K562 (cell line): ENCODE data around the gene NECTIN1. TPM values are rescaled to one million over a fixed set of nuclear protein-coding genes. Genes with fewer than 3 reads are reported as not detected.

ENCODE experiments used
- BDP1 ChIP-seq: IDR thresholded peaks from 3 replicates; pipeline ENCODE4 v1.6.1; 2011; ENCODE audit not compliant: insufficient read length, insufficient read depth
- CBFB ChIP-seq: sonication (generic); formaldehyde crosslinking; IDR thresholded peaks from 2 replicates; pipeline ENCODE4 v1.4.0; 2020; ENCODE audit warnings: mild to moderate bottlenecking, missing genetic modification reagents
- ELF1 ChIP-seq: fragments of 200-800 bp; sonication (Bioruptor generic); IDR thresholded peaks from 2 replicates; pipeline ENCODE4 v1.6.1; 2016; ENCODE audit warnings: missing genetic modification characterization, missing compliant biosample characterization
- FUS ChIP-seq: fragments of 200-400 bp; formaldehyde crosslinking; optimal IDR thresholded peaks from 2 replicates; pipeline ENCODE3; 2017; ENCODE audit warnings: low read depth, low read length
- GABPB2 ChIP-seq: fragments of 250-450 bp; sonication (Bioruptor Pico); conservative IDR thresholded peaks from 2 replicates; pipeline ENCODE4 v1.5.1; 2021; ENCODE audit warnings: mild to moderate bottlenecking
- HDAC8 ChIP-seq: fragments of 450-650 bp; IDR thresholded peaks from 2 replicates; pipeline ENCODE4 v1.6.1; 2016; ENCODE audit warnings: mild to moderate bottlenecking, missing genetic modification characterization, moderate library complexity, missing compliant biosample characterization
- HOXB6 ChIP-seq: fragments of 250-450 bp; sonication (Bioruptor Pico); IDR thresholded peaks from 2 replicates; pipeline ENCODE4 v1.5.1; 2022; ENCODE audit warnings: mild to moderate bottlenecking, borderline replicate concordance
- JUN ChIP-seq, 2 experiments: sonication (generic) in 1 of 2; formaldehyde crosslinking in 1 of 2; IDR thresholded peaks; 2 replicates each; pipeline versions ENCODE4 v1.6.1 to v1.8.0; 2012 to 2022; ENCODE audit warnings: borderline replicate concordance in 2 of 2, mild to moderate bottlenecking in 2 of 2, improper control_type of control experiment in 1 of 2, low read depth in 1 of 2, low read length in 1 of 2, missing genetic modification reagents in 1 of 2
- MCM7 ChIP-seq, 2 experiments: fragments of 450-650 bp; IDR thresholded peaks; 2 replicates each; pipeline ENCODE4 v1.6.1; 2016 to 2018
- NCOA1 ChIP-seq: fragments of 450-650 bp; IDR thresholded peaks from 2 replicates; pipeline ENCODE4 v1.6.1; 2016; ENCODE audit warnings: low read depth
- NFE2L1 ChIP-seq: fragments of 450-650 bp; IDR thresholded peaks from 2 replicates; pipeline ENCODE4 v1.6.1; 2016; ENCODE audit warnings: missing genetic modification characterization, low read depth, mild to moderate bottlenecking, missing compliant biosample characterization, moderate library complexity, borderline replicate concordance
- RAD51 ChIP-seq: fragments of 450-650 bp; IDR thresholded peaks from 2 replicates; pipeline ENCODE4 v1.7.1; 2016; ENCODE audit warnings: low read depth, mild to moderate bottlenecking, borderline replicate concordance
- SMC3 ChIP-seq: conservative IDR thresholded peaks from 2 replicates; pipeline ENCODE4 v1.6.1; 2011; ENCODE audit warnings: low read depth, low read length, improper control_type of control experiment; ENCODE audit not compliant: insufficient read depth
- ZFP36 ChIP-seq: fragments of 150-350 bp; IDR thresholded peaks from 2 replicates; pipeline ENCODE4 v1.6.1; 2018; ENCODE audit warnings: low read length, low read depth; ENCODE audit not compliant: partially characterized antibody
- ZNF197 ChIP-seq: fragments of 200-800 bp; sonication (Bioruptor generic); IDR thresholded peaks from 2 replicates; pipeline ENCODE4 v1.6.1; 2016; ENCODE audit warnings: low read depth, missing genetic modification characterization, missing compliant biosample characterization
- ZNF589 ChIP-seq: fragments of 200-800 bp; sonication (Bioruptor generic); IDR thresholded peaks from 2 replicates; pipeline ENCODE4 v1.6.1; 2016; ENCODE audit warnings: low read depth, missing genetic modification characterization, missing compliant biosample characterization
- polyA plus RNA-seq, 8 experiments: library from polyadenylated mRNA; depleted of rRNA in 4 of 8; stranded (reverse) in 5 of 8; unstranded in 3 of 8; fragments of >200 nt; fragmentation: Nextera tagmentation in 2 of 8; fragmentation: Illumina TruSeq in 1 of 8; extraction: Ambion mirVana in 2 of 8; extraction: Trizol in 1 of 8; gene quantifications; 2 replicates each; pipeline versions ENCODE4 v1.2.1 to v1.2.3, GENCODE V29; 2011 to 2014; ENCODE audit warnings: inconsistent platforms in 1 of 8, missing spikeins in 1 of 8
- total RNA-seq, 7 experiments: library from RNA; depleted of rRNA in 6 of 7; stranded (reverse); fragments of >200 nt in 6 of 7; fragmentation: Illumina TruSeq in 2 of 7; extraction: Trizol in 2 of 7; gene quantifications; 2 replicates each; pipeline versions ENCODE4 v1.2.1 to v1.2.3, GENCODE V29; 2011 to 2021; ENCODE audit warnings: low replicate concordance in 1 of 7
- TF ChIP-seq, protein P1 (sequence below): fragments of 450-650 bp; formaldehyde crosslinking; IDR thresholded peaks from 2 replicates; pipeline ENCODE4 v1.4.0; 2022; ENCODE audit warnings: missing genetic modification characterization
- TF ChIP-seq, protein P2 (sequence below): fragments of 450-650 bp; IDR thresholded peaks from 2 replicates; pipeline ENCODE4 v1.6.1; 2017; ENCODE audit warnings: antibody characterized with exemption, mild to moderate bottlenecking
- TF ChIP-seq, protein P3 (sequence below): fragments of 450-650 bp; formaldehyde crosslinking; IDR thresholded peaks from 2 replicates; pipeline ENCODE4 v1.4.0; 2020; ENCODE audit warnings: mild to moderate bottlenecking, moderate library complexity

The NECTIN1 gene
- total and polyA plus RNA-seq, 9 of the 15 experiments (the other 6 are each of a cell fraction or from before 2014, with no cell fraction given): 0.09 to 0.53 (median 0.23) TPM; not detected in 2

DNA sequence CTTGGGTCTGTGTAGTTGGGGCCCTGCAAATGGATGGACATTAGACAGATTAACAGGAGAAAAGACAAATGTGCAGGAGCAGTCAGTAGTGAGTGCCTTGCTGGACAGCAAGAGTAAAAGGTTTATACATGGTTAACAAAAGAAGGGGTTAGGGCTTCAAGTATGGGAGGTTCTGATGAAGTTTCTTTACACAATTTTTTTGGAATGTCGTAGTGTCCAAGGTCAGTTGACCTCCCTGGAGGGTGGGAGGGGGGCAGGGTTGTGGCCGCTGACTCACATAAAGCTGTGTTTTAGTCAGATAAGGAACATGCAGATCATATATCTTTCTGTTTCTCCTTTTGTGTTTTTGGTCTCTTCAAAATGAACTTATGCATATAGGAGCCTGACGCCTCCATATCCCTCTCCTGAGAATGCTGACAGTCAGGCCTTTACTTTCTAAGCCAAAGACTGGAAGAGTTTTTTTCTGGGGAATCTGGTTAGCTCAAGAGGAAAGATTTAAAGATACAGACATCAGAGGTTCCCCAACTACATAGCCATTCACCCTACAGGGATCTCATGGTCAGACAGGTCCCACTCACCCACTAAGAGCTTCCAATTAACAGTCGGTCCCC lies 134.3 kb downstream of the NECTIN1 start (continued):
- TF ChIP-seq, protein P1, sequence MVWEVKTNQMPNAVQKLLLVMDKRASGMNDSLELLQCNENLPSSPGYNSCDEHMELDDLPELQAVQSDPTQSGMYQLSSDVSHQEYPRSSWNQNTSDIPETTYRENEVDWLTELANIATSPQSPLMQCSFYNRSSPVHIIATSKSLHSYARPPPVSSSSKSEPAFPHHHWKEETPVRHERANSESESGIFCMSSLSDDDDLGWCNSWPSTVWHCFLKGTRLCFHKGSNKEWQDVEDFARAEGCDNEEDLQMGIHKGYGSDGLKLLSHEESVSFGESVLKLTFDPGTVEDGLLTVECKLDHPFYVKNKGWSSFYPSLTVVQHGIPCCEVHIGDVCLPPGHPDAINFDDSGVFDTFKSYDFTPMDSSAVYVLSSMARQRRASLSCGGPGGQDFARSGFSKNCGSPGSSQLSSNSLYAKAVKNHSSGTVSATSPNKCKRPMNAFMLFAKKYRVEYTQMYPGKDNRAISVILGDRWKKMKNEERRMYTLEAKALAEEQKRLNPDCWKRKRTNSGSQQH (CRISPR knock-in tag): no peak
- TF ChIP-seq FUS: no peak
- no peak for TF ChIP-seq ZFP36
- TF ChIP-seq GABPB2 (CRISPR knock-in tag): no peak
- TF ChIP-seq MCM7 (IDR thresholded peaks at IDR 0.05): no peak
- TF ChIP-seq NCOA1: peak; percentile 64; the same call in 1 of the 2 replicates
- peak; percentile 97 for TF ChIP-seq JUN (IDR thresholded peaks at IDR 0.05; ENCODE audit: borderline replicate concordance, low read depth, low read length)
- TF ChIP-seq JUN (CRISPR knock-in tag; IDR thresholded peaks at IDR 0.05; ENCODE audit: borderline replicate concordance): 0 out of 2 replicates have a peak, but pooled peaks have one; percentile 60
- TF ChIP-seq BDP1: no peak
- TF ChIP-seq, protein P2, sequence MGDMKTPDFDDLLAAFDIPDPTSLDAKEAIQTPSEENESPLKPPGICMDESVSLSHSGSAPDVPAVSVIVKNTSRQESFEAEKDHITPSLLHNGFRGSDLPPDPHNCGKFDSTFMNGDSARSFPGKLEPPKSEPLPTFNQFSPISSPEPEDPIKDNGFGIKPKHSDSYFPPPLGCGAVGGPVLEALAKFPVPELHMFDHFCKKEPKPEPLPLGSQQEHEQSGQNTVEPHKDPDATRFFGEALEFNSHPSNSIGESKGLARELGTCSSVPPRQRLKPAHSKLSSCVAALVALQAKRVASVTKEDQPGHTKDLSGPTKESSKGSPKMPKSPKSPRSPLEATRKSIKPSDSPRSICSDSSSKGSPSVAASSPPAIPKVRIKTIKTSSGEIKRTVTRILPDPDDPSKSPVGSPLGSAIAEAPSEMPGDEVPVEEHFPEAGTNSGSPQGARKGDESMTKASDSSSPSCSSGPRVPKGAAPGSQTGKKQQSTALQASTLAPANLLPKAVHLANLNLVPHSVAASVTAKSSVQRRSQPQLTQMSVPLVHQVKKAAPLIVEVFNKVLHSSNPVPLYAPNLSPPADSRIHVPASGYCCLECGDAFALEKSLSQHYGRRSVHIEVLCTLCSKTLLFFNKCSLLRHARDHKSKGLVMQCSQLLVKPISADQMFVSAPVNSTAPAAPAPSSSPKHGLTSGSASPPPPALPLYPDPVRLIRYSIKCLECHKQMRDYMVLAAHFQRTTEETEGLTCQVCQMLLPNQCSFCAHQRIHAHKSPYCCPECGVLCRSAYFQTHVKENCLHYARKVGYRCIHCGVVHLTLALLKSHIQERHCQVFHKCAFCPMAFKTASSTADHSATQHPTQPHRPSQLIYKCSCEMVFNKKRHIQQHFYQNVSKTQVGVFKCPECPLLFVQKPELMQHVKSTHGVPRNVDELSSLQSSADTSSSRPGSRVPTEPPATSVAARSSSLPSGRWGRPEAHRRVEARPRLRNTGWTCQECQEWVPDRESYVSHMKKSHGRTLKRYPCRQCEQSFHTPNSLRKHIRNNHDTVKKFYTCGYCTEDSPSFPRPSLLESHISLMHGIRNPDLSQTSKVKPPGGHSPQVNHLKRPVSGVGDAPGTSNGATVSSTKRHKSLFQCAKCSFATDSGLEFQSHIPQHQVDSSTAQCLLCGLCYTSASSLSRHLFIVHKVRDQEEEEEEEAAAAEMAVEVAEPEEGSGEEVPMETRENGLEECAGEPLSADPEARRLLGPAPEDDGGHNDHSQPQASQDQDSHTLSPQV: no peak; the same call in 1 of the 2 replicates
- peak; percentile 17; the same call in 1 of the 2 replicates for TF ChIP-seq ZNF589
- TF ChIP-seq, protein P3, sequence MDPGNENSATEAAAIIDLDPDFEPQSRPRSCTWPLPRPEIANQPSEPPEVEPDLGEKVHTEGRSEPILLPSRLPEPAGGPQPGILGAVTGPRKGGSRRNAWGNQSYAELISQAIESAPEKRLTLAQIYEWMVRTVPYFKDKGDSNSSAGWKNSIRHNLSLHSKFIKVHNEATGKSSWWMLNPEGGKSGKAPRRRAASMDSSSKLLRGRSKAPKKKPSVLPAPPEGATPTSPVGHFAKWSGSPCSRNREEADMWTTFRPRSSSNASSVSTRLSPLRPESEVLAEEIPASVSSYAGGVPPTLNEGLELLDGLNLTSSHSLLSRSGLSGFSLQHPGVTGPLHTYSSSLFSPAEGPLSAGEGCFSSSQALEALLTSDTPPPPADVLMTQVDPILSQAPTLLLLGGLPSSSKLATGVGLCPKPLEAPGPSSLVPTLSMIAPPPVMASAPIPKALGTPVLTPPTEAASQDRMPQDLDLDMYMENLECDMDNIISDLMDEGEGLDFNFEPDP: no peak
- TF ChIP-seq NFE2L1: no peak; the same call in 1 of the 2 replicates
- TF ChIP-seq HDAC8 (tag): no peak
- peak; percentile 67; the same call in 1 of the 2 replicates for TF ChIP-seq ZNF197 (CRISPR knock-in tag)
- TF ChIP-seq RAD51: no peak
- TF ChIP-seq SMC3: no peak
- no peak for TF ChIP-seq HOXB6 (CRISPR knock-in tag)
- TF ChIP-seq CBFB (CRISPR knock-in tag): no peak
- TF ChIP-seq ELF1: no peak
